Gastrocnemius medialis (tissue), 4 donors: ENCODE data around the gene DYNC2LI1.

Source experiments
- POLR2A ChIP-seq, 2 donors: fragments of 450-650 bp; IDR thresholded peaks; one replicate each; pipeline ENCODE4 v1.6.1; 2017; ENCODE audit warnings: antibody characterized with exemption in 2 of 2, mild to moderate bottlenecking in 2 of 2, moderate library complexity in 2 of 2
- TF ChIP-seq, protein P1 (sequence below), 5 experiments: fragments of 450-650 bp in 3 of 5; fragments of 200-600 bp in 2 of 5; sonication (generic) in 2 of 5; IDR thresholded peaks in 4 of 5; conservative IDR thresholded peaks in 1 of 5; 1 replicate in 4 of 5; 2 replicates in 1 of 5; pipeline ENCODE4 v1.5.1; 2016 to 2019; ENCODE audit warnings: antibody characterized with exemption in 5 of 5, mild to moderate bottlenecking in 3 of 5, moderate library complexity in 3 of 5

DNA sequence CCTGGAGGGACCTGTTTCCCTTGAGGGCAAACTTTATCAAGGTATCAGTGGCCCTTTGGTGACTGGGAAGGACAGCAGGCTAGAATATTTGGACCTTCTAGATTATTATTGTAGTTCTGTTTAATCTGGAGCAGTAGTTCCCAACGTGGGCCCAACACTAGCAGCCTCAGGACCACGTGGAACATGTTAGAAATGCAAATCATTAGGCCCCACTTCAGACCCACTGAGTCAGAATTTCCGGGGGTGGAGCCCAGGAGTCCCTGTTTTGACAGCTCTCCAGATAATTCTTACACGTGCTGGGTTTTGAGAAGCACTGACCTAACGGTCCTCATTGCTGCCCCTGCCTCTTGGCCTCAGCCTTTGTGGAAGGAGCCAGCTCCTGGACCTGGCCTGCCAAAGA is 25.5 kb upstream of the DYNC2LI1 start:
- TF ChIP-seq POLR2A (IDR thresholded peaks at IDR 0.05): no peak
- TF ChIP-seq, protein P1, sequence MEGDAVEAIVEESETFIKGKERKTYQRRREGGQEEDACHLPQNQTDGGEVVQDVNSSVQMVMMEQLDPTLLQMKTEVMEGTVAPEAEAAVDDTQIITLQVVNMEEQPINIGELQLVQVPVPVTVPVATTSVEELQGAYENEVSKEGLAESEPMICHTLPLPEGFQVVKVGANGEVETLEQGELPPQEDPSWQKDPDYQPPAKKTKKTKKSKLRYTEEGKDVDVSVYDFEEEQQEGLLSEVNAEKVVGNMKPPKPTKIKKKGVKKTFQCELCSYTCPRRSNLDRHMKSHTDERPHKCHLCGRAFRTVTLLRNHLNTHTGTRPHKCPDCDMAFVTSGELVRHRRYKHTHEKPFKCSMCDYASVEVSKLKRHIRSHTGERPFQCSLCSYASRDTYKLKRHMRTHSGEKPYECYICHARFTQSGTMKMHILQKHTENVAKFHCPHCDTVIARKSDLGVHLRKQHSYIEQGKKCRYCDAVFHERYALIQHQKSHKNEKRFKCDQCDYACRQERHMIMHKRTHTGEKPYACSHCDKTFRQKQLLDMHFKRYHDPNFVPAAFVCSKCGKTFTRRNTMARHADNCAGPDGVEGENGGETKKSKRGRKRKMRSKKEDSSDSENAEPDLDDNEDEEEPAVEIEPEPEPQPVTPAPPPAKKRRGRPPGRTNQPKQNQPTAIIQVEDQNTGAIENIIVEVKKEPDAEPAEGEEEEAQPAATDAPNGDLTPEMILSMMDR (IDR thresholded peaks at IDR 0.05 in 4 of 5, conservative IDR thresholded peaks at IDR 0.05 in 1 of 5): no peak
